Liver (tissue), 3 donors: ENCODE measurements around the gene PHTF2.

ENCODE experiments used
- EGR1 ChIP-seq, 2 donors: IDR thresholded peaks; 2 replicates each; pipeline ENCODE4 v1.6.1; 2016 to 2018; ENCODE audit warnings: antibody characterized with exemption in 2 of 2, low read depth in 2 of 2
- FOXA1 ChIP-seq: IDR thresholded peaks from 2 replicates; pipeline ENCODE4 v1.6.1; 2016; ENCODE audit warnings: antibody characterized with exemption
- GABPA ChIP-seq, 2 donors: IDR thresholded peaks in 1 of 2; conservative IDR thresholded peaks in 1 of 2; 2 replicates each; pipeline ENCODE4 v1.6.1; 2016; ENCODE audit warnings: antibody characterized with exemption in 2 of 2, mild to moderate bottlenecking in 1 of 2, moderate library complexity in 1 of 2
- HNF4A ChIP-seq, 2 donors: conservative IDR thresholded peaks; 2 replicates each; pipeline ENCODE4 v1.6.1; 2016; ENCODE audit warnings: antibody characterized with exemption in 2 of 2, mild to moderate bottlenecking in 2 of 2
- JUND ChIP-seq, 2 donors: IDR thresholded peaks; 2 replicates each; pipeline ENCODE4 v1.6.1; 2016; ENCODE audit warnings: antibody characterized with exemption in 2 of 2
- RAD21 ChIP-seq, 2 donors: IDR thresholded peaks; 2 replicates each; pipeline ENCODE4 v1.6.1; 2016; ENCODE audit warnings: antibody characterized with exemption in 2 of 2, mild to moderate bottlenecking in 2 of 2
- RXRA ChIP-seq, 2 donors: IDR thresholded peaks; 2 replicates each; pipeline ENCODE4 v1.6.1; 2017 to 2018; ENCODE audit warnings: antibody characterized with exemption in 2 of 2, mild to moderate bottlenecking in 1 of 2
- SP1 ChIP-seq: IDR thresholded peaks from 2 replicates; pipeline ENCODE4 v1.6.1; 2018; ENCODE audit warnings: antibody characterized with exemption, mild to moderate bottlenecking
- TAF1 ChIP-seq: conservative IDR thresholded peaks from 2 replicates; pipeline ENCODE4 v1.6.1; 2016; ENCODE audit warnings: antibody characterized with exemption, mild to moderate bottlenecking
- YY1 ChIP-seq: IDR thresholded peaks from 2 replicates; pipeline ENCODE4 v1.6.1; 2016; ENCODE audit warnings: antibody characterized with exemption, mild to moderate bottlenecking
- TF ChIP-seq, protein P1 (sequence below): fragments of 150-350 bp; IDR thresholded peaks from 2 replicates; pipeline ENCODE4 v1.5.1; 2017; ENCODE audit warnings: improper control_type of control experiment, low read depth, low read length; ENCODE audit not compliant: missing input control
- TF ChIP-seq, protein P2 (sequence below): IDR thresholded peaks from 2 replicates; pipeline ENCODE4 v1.6.1; 2016; ENCODE audit warnings: antibody characterized with exemption, mild to moderate bottlenecking
- TF ChIP-seq, protein P3 (sequence below): IDR thresholded peaks from 2 replicates; pipeline ENCODE4 v1.6.1; 2016; ENCODE audit warnings: antibody characterized with exemption
- TF ChIP-seq, protein P4 (sequence below): IDR thresholded peaks from 2 replicates; pipeline ENCODE4 v1.6.1; 2016; ENCODE audit warnings: antibody characterized with exemption
- donor health status: healthy.
- donor health status: healthy.

DNA sequence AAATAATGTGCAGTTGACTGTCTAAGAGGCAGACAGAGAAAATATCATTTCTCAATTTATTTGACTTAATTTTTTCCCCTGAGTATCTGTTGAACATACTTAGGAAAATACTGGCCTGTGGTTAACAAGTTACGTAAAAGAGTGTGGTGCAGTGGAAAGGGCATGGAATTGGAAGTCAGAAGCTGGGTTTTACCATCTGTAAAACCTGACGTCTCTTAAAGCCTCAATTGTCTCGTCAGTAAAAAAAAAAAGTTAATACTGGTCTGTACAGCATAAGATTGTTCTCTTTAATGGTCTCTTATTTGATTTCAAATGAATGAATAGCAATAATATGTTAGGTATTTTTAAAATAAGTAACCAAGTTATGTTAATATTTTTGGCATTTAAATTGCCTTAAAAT, 67.8 kb downstream of the PHTF2 start:
- TF ChIP-seq, protein P1, sequence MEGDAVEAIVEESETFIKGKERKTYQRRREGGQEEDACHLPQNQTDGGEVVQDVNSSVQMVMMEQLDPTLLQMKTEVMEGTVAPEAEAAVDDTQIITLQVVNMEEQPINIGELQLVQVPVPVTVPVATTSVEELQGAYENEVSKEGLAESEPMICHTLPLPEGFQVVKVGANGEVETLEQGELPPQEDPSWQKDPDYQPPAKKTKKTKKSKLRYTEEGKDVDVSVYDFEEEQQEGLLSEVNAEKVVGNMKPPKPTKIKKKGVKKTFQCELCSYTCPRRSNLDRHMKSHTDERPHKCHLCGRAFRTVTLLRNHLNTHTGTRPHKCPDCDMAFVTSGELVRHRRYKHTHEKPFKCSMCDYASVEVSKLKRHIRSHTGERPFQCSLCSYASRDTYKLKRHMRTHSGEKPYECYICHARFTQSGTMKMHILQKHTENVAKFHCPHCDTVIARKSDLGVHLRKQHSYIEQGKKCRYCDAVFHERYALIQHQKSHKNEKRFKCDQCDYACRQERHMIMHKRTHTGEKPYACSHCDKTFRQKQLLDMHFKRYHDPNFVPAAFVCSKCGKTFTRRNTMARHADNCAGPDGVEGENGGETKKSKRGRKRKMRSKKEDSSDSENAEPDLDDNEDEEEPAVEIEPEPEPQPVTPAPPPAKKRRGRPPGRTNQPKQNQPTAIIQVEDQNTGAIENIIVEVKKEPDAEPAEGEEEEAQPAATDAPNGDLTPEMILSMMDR = no peak
- TF ChIP-seq HNF4A (conservative IDR thresholded peaks at IDR 0.05) (no peak), RXRA (IDR thresholded peaks at IDR 0.05) (no peak), JUND (IDR thresholded peaks at IDR 0.05) (no peak), YY1 (no peak), RAD21 (IDR thresholded peaks at IDR 0.05) (no peak), TAF1 (no peak), GABPA (IDR thresholded peaks at IDR 0.05 in 1 of 2, conservative IDR thresholded peaks at IDR 0.05 in 1 of 2) (no peak), EGR1 (IDR thresholded peaks at IDR 0.05; ENCODE audit: low read depth in 2 of 2) (no peak), FOXA1 (no peak), SP1 (no peak)
- TF ChIP-seq, protein P2, sequence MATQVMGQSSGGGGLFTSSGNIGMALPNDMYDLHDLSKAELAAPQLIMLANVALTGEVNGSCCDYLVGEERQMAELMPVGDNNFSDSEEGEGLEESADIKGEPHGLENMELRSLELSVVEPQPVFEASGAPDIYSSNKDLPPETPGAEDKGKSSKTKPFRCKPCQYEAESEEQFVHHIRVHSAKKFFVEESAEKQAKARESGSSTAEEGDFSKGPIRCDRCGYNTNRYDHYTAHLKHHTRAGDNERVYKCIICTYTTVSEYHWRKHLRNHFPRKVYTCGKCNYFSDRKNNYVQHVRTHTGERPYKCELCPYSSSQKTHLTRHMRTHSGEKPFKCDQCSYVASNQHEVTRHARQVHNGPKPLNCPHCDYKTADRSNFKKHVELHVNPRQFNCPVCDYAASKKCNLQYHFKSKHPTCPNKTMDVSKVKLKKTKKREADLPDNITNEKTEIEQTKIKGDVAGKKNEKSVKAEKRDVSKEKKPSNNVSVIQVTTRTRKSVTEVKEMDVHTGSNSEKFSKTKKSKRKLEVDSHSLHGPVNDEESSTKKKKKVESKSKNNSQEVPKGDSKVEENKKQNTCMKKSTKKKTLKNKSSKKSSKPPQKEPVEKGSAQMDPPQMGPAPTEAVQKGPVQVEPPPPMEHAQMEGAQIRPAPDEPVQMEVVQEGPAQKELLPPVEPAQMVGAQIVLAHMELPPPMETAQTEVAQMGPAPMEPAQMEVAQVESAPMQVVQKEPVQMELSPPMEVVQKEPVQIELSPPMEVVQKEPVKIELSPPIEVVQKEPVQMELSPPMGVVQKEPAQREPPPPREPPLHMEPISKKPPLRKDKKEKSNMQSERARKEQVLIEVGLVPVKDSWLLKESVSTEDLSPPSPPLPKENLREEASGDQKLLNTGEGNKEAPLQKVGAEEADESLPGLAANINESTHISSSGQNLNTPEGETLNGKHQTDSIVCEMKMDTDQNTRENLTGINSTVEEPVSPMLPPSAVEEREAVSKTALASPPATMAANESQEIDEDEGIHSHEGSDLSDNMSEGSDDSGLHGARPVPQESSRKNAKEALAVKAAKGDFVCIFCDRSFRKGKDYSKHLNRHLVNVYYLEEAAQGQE = no peak
- TF ChIP-seq, protein P3, sequence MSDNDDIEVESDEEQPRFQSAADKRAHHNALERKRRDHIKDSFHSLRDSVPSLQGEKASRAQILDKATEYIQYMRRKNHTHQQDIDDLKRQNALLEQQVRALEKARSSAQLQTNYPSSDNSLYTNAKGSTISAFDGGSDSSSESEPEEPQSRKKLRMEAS = no peak
- TF ChIP-seq, protein P4, sequence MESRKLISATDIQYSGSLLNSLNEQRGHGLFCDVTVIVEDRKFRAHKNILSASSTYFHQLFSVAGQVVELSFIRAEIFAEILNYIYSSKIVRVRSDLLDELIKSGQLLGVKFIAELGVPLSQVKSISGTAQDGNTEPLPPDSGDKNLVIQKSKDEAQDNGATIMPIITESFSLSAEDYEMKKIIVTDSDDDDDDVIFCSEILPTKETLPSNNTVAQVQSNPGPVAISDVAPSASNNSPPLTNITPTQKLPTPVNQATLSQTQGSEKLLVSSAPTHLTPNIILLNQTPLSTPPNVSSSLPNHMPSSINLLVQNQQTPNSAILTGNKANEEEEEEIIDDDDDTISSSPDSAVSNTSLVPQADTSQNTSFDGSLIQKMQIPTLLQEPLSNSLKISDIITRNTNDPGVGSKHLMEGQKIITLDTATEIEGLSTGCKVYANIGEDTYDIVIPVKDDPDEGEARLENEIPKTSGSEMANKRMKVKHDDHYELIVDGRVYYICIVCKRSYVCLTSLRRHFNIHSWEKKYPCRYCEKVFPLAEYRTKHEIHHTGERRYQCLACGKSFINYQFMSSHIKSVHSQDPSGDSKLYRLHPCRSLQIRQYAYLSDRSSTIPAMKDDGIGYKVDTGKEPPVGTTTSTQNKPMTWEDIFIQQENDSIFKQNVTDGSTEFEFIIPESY = no peak
